Posterior vena cava (tissue), 2 donors: ENCODE data around the gene ALG14. TPM values are rescaled to one million over a fixed set of nuclear protein-coding genes. Genes with fewer than 3 reads are reported as not detected.

Experiments
- DNase-seq: peaks from one replicate; pipeline ENCODE4 v3.0.0-alpha.2; 2020; ENCODE audit warnings: low spot score
- intact Hi-C, 2 donors: fragments of 100-400 bp; cut with DNase I; formaldehyde crosslinking; loops; one replicate each; pipeline versions ENCODE4 v1.14.1 to v1.14.2; 2022 to 2023
- total RNA-seq, 2 donors: library from RNA; stranded (reverse); fragmentation: NEBNext Ultra II Directional; extraction: Animal tissue kit (Norgen Biotek cat#: 25700); gene quantifications; one replicate each; pipeline ENCODE4 v1.2.1, GENCODE V29; 2021
- donor health status: DM: yes; HTN: yes; CAD: no.
- donor health status: DM: yes; HTN: yes; CAD: no.

Gene ALG14
- total RNA-seq, 2 donors from 2014 or later, result 4.2 to 6.1 TPM

- peak; percentile 86 for DNase-seq
- intact Hi-C loops, result loop anchor here (5.0 to 10.0 kb wide), 4 partner anchors 46 to 108 kb away; no protein-coding TSS in a partner anchor
These were observed 146.4 kb downstream of the ALG14 start for GRCh38 chr1:94926126-94926914.

- peak; percentile 88 for DNase-seq
- intact Hi-C loops, result loop anchor here (5.0 to 10.0 kb wide), 4 partner anchors 47 to 109 kb away; no protein-coding TSS in a partner anchor
These were observed 147.1 kb downstream of the ALG14 start for GRCh38 chr1:94925561-94926125.

DNA sequence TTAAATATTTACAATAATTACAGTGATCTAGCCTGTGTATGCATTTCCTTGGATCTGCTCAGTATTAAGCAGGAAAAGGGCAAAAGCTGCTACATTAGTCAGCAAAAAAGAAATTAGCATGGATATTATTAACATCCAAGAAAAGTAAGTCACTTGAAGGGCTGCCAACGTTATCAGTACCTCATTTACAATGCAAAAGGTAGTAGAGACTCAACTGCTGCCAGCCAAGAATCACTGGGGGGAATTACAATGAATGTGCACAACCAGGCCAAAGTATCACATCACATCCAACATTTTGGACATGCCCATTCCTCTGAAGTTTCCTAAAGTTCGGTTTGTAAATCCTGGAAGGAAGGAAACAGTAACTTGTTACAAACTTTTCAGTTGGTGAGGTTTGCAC, 147.7 kb downstream of the ALG14 start:
- intact Hi-C loops, result loop anchor here (5.0 to 10.0 kb wide), 4 partner anchors 47 to 110 kb away; no protein-coding TSS in a partner anchor
- DNase-seq, result no peak

Other genes starting within 250 kb of the ALG14 start
- 100 to 1,000 TPM; 385 to 542 TPM for gene CNN3, start 145.8 kb downstream of the ALG14 start, total RNA-seq
- 10 to 100 TPM; 11.6 to 17.4 TPM for gene TLCD4, start 44.4 kb upstream of the ALG14 start, total RNA-seq
- gene RWDD3, start 161.3 kb upstream of the ALG14 start, total RNA-seq, result 10 to 100 TPM; 17.1 to 17.4 TPM